Activated B cell treated with CpG ODN at 0.5 μM for 24 hours (primary cell): Measurements from ENCODE around the gene NPHP1. TPM values are rescaled to one million over a fixed set of nuclear protein-coding genes. Genes with fewer than 3 reads are reported as not detected.
"Not testable (repeated sequence)": the region's sequence is repeated elsewhere in the genome, so short reads cannot be mapped to it uniquely, and the experiment has no call there.

Experiments used
- ATAC-seq: fragments of 200-7000 bp; cut with Tn5 transposase; one replicate; pipeline ENCODE4 v1.10.0; 2021; ENCODE audit warnings: low read depth, mild to moderate bottlenecking, moderate library complexity
- CTCF ChIA-PET: fragments of 350-600 bp; sonication (Branson Sonifier 250); formaldehyde crosslinking; loops from one replicate; lab custom pipeline; 2021; ENCODE audit warnings: antibody characterized with exemption; lab: Charles Lee
- POLR2A ChIA-PET: fragments of 350-600 bp; sonication (Branson Sonifier 250); formaldehyde crosslinking; loops from one replicate; lab custom pipeline; 2021; ENCODE audit warnings: antibody characterized with exemption; lab: Charles Lee
- DNase-seq: peaks from one replicate; pipeline ENCODE4 v3.0.0; 2022
- H3K27ac Mint-ChIP-seq: one replicate; pipeline ENCODE4 v1.8.0; 2020; ENCODE audit warnings: mixed read lengths
- H3K27me3 Mint-ChIP-seq: one replicate; pipeline ENCODE4 v1.8.0; 2021; ENCODE audit warnings: mixed read lengths
- H3K36me3 Mint-ChIP-seq: one replicate; pipeline ENCODE4 v1.8.0; 2021; ENCODE audit warnings: low read depth, mixed read lengths
- H3K4me1 Mint-ChIP-seq: one replicate; pipeline ENCODE4 v1.8.0; 2021; ENCODE audit warnings: mixed read lengths
- H3K4me3 Mint-ChIP-seq: one replicate; pipeline ENCODE4 v1.8.0; 2020; ENCODE audit warnings: mild to moderate bottlenecking, mixed read lengths
- H3K9me3 Mint-ChIP-seq: one replicate; pipeline ENCODE4 v1.8.0; 2020; ENCODE audit warnings: mixed read lengths
- CTCF ChIP-seq: fragments of 200-600 bp; IDR thresholded peaks from one replicate; pipeline ENCODE4 v1.8.0; 2022; ENCODE audit warnings: antibody characterized with exemption, mild to moderate bottlenecking
- intact Hi-C: fragments of 100-400 bp; cut with micrococcal nuclease; formaldehyde crosslinking; loops from one replicate; pipeline ENCODE4 v1.15.1; 2024
- total RNA-seq: library from RNA; stranded (reverse); gene quantifications from 2 replicates; pipeline ENCODE4 v1.2.3, GENCODE V29; 2022

Gene NPHP1
- total RNA-seq, 1 donor from 2014 or later = 1.6 TPM

- H3K9me3 Mint-ChIP-seq = peaks cover 5% of the 10 kb centered on the region
- H3K4me1 Mint-ChIP-seq = no peaks in the 10 kb centered on the region
- peaks cover 6% of the 10 kb centered on the region for H3K27me3 Mint-ChIP-seq
- ATAC-seq (no peak), DNase-seq (no peak)
- intact Hi-C loops = no loop called here
- CTCF ChIA-PET = no interaction called here
- no peak overlapping the region for H3K4me3 Mint-ChIP-seq
- no peaks in the 10 kb centered on the region for H3K36me3 Mint-ChIP-seq
- no peak overlapping the region for H3K27ac Mint-ChIP-seq
- no peak for TF ChIP-seq CTCF
- POLR2A ChIA-PET = no interaction called here
Measured at GRCh38 chr2:110097506-110098220, 107.2 kb downstream of the NPHP1 start.

- ChIA-PET POLR2A (no interaction called here), CTCF (no interaction called here)
- Mint-ChIP-seq H3K27me3 (no peaks in the 10 kb centered on the region), H3K27ac (no peak overlapping the region), H3K36me3 (no peaks in the 10 kb centered on the region), H3K9me3 (peaks cover 5% of the 10 kb centered on the region), H3K4me1 (no peaks in the 10 kb centered on the region), H3K4me3 (no peak overlapping the region)
- ATAC-seq (no peak), DNase-seq (no peak)
- intact Hi-C loops = no loop called here
- TF ChIP-seq CTCF = no peak
Measured at GRCh38 chr2:110095994-110096633, 108.7 kb downstream of the NPHP1 start.

- H3K36me3 Mint-ChIP-seq, DNase-seq, H3K27me3 Mint-ChIP-seq, H3K9me3 Mint-ChIP-seq, intact Hi-C loops, H3K4me1 Mint-ChIP-seq, H3K4me3 Mint-ChIP-seq, H3K27ac Mint-ChIP-seq, ATAC-seq, POLR2A ChIA-PET, CTCF ChIA-PET: not testable (repeated sequence)
Measured at GRCh38 chr2:110094884-110095534, 109.8 kb downstream of the NPHP1 start.

- not testable (repeated sequence) for H3K9me3 Mint-ChIP-seq
Measured at GRCh38 chr2:110093924-110094323, 110.9 kb downstream of the NPHP1 start.

GRCh38 chr2:110090164-110090563 lies 114.6 kb downstream of the NPHP1 start:
- H3K9me3 Mint-ChIP-seq, intact Hi-C loops, H3K4me1 Mint-ChIP-seq, ATAC-seq, DNase-seq, H3K4me3 Mint-ChIP-seq, H3K27me3 Mint-ChIP-seq, H3K27ac Mint-ChIP-seq, CTCF ChIA-PET, H3K36me3 Mint-ChIP-seq, POLR2A ChIA-PET: not testable (repeated sequence)

More at GRCh38 chr2:110093924-110094323, 110.9 kb downstream of the NPHP1 start:
- ATAC-seq, CTCF ChIA-PET, H3K36me3 Mint-ChIP-seq, H3K4me3 Mint-ChIP-seq, DNase-seq, H3K4me1 Mint-ChIP-seq, POLR2A ChIA-PET, intact Hi-C loops, H3K27ac Mint-ChIP-seq, H3K27me3 Mint-ChIP-seq: not testable (repeated sequence)

- H3K27ac Mint-ChIP-seq, DNase-seq, intact Hi-C loops, ATAC-seq, H3K9me3 Mint-ChIP-seq, H3K4me1 Mint-ChIP-seq, H3K27me3 Mint-ChIP-seq, H3K4me3 Mint-ChIP-seq, H3K36me3 Mint-ChIP-seq, CTCF ChIA-PET, POLR2A ChIA-PET: not testable (repeated sequence)
Measured at GRCh38 chr2:110083757-110084156, 121.1 kb downstream of the NPHP1 start.

- H3K27ac Mint-ChIP-seq, DNase-seq, POLR2A ChIA-PET, ATAC-seq, H3K36me3 Mint-ChIP-seq, H3K9me3 Mint-ChIP-seq, H3K4me1 Mint-ChIP-seq, intact Hi-C loops, CTCF ChIA-PET, H3K4me3 Mint-ChIP-seq, H3K27me3 Mint-ChIP-seq: not testable (repeated sequence)
Measured at GRCh38 chr2:110083162-110083561, 121.7 kb downstream of the NPHP1 start.

- H3K27me3 Mint-ChIP-seq, intact Hi-C loops, CTCF ChIA-PET, ATAC-seq, H3K9me3 Mint-ChIP-seq, DNase-seq, H3K27ac Mint-ChIP-seq, H3K4me3 Mint-ChIP-seq, POLR2A ChIA-PET, H3K36me3 Mint-ChIP-seq, H3K4me1 Mint-ChIP-seq: not testable (repeated sequence)
Measured at GRCh38 chr2:110078104-110078503, 126.7 kb downstream of the NPHP1 start.

GRCh38 chr2:110075896-110076295 lies 128.9 kb downstream of the NPHP1 start:
- intact Hi-C loops, H3K4me1 Mint-ChIP-seq, POLR2A ChIA-PET, H3K4me3 Mint-ChIP-seq, H3K27me3 Mint-ChIP-seq, H3K9me3 Mint-ChIP-seq, CTCF ChIA-PET, H3K36me3 Mint-ChIP-seq, ATAC-seq, DNase-seq, H3K27ac Mint-ChIP-seq: not testable (repeated sequence)
